PC-9 (cell line): Measurements from ENCODE around the gene MT1F.

Experiments
- EZH2 ChIP-seq: fragments of 200-600 bp; sonication (generic); IDR thresholded peaks from 2 replicates; pipeline ENCODE4 v1.8.0; 2017; ENCODE audit warnings: antibody characterized with exemption, low read depth
- TF ChIP-seq, protein P1 (sequence below): fragments of 200-600 bp; sonication (generic); conservative IDR thresholded peaks from 2 replicates; pipeline ENCODE4 v1.6.1; 2017; ENCODE audit warnings: mixed run types, antibody characterized with exemption, mild to moderate bottlenecking, moderate library complexity

DNA sequence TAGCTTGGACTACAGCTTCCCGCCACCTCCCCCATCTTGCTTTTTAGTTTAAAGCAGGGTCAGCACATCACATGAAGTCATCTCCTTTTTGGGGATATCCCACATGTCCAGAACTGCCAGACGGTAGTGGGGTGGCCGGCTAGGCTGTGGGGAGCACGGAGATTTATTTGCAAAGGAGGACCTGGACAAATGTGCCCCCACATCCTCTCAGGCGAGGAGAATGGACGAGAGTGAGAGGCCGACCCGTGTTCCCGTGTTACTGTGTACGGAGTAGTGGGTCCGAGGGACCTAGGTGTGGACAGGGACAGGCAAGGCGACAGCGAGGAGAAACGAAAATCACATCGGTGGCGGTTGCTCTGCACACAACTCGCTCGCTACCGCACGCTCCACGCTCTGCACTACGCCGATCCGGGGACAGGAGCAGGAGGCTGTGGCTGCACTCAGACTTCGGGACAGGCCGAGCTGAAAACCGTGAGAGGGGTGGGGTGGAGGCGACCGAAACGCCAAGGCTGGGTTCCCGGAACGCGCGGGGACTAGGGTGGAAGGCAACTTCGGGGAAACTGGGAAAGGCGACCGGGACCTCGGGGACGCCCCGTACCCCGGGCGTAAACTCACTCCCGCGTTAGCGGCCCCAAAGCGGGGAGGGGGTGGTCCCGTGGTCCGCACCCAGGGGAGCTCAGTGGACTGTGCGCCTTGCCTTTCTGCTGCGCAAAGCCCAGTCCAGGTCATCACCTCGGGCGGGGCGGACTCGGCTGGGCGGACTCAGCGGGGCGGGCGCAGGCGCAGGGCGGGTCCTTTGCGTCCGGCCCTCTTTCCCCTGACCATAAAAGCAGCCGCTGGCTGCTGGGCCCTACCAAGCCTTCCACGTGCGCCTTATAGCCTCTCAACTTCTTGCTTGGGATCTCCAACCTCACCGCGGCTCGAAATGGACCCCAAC, 19.7 kb upstream of the MT1F start, which contains the start of gene MT1A:
- TF ChIP-seq, protein P1, sequence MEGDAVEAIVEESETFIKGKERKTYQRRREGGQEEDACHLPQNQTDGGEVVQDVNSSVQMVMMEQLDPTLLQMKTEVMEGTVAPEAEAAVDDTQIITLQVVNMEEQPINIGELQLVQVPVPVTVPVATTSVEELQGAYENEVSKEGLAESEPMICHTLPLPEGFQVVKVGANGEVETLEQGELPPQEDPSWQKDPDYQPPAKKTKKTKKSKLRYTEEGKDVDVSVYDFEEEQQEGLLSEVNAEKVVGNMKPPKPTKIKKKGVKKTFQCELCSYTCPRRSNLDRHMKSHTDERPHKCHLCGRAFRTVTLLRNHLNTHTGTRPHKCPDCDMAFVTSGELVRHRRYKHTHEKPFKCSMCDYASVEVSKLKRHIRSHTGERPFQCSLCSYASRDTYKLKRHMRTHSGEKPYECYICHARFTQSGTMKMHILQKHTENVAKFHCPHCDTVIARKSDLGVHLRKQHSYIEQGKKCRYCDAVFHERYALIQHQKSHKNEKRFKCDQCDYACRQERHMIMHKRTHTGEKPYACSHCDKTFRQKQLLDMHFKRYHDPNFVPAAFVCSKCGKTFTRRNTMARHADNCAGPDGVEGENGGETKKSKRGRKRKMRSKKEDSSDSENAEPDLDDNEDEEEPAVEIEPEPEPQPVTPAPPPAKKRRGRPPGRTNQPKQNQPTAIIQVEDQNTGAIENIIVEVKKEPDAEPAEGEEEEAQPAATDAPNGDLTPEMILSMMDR = no peak
- no peak for TF ChIP-seq EZH2
